Stomach (tissue), 4 donors: ENCODE data around the gene ZNF81.
"Not testable (repeated sequence)": the region's sequence is repeated elsewhere in the genome, so short reads cannot be mapped to it uniquely, and the experiment has no call there.

Experiments
- POLR2AphosphoS5 ChIP-seq, 3 donors: sonication (generic); formaldehyde crosslinking; IDR thresholded peaks; one replicate each; pipeline ENCODE4 v1.6.1; 2016; ENCODE audit warnings: antibody characterized with exemption in 3 of 3
- TF ChIP-seq, protein P1 (sequence below), 7 experiments: fragments of 450-650 bp in 4 of 7; fragments of 200-600 bp in 3 of 7; sonication (generic) in 3 of 7; IDR thresholded peaks; one replicate each; pipeline ENCODE4 v1.5.1; 2016 to 2019; ENCODE audit warnings: antibody characterized with exemption in 7 of 7, control low read depth in 2 of 7, mild to moderate bottlenecking in 1 of 7

DNA sequence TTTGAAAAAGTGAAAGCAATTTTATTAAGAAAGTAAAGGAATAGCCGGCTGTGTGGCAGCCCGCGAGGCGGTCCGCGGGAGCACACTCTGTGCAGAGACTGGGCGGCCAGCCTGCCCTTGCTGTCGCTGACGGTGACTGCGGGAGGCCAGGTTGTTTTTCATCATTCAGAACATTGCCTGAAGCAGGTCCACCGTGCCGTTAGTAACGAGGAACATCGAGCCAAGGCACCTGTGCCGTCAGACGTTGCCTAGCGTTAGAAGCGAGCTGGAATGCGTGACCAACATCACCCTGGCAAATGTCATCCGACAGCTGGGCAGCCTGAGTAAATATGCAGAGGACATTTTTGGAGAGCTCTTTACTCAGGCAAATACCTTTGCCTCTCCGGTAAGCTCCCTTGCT lies 33.6 kb upstream of the ZNF81 start:
- not testable (repeated sequence) for TF ChIP-seq POLR2AphosphoS5 (IDR thresholded peaks at IDR 0.05)
- TF ChIP-seq, protein P1, sequence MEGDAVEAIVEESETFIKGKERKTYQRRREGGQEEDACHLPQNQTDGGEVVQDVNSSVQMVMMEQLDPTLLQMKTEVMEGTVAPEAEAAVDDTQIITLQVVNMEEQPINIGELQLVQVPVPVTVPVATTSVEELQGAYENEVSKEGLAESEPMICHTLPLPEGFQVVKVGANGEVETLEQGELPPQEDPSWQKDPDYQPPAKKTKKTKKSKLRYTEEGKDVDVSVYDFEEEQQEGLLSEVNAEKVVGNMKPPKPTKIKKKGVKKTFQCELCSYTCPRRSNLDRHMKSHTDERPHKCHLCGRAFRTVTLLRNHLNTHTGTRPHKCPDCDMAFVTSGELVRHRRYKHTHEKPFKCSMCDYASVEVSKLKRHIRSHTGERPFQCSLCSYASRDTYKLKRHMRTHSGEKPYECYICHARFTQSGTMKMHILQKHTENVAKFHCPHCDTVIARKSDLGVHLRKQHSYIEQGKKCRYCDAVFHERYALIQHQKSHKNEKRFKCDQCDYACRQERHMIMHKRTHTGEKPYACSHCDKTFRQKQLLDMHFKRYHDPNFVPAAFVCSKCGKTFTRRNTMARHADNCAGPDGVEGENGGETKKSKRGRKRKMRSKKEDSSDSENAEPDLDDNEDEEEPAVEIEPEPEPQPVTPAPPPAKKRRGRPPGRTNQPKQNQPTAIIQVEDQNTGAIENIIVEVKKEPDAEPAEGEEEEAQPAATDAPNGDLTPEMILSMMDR (IDR thresholded peaks at IDR 0.05): not testable (repeated sequence)
